DMS53 (cell line): ENCODE results near the gene YTHDC1.
A peak's percentile ranks its signal among the peaks of the same experiment; 100 is the strongest.
"Not testable (repeated sequence)": the region's sequence is repeated elsewhere in the genome, so short reads cannot be mapped to it uniquely, and the experiment has no call there.

Experiments used
- DNase-seq: peaks from one replicate; lab custom pipeline; 2025; lab: John Stamatoyannopoulos, UW

The YTHDC1 gene

DNA sequence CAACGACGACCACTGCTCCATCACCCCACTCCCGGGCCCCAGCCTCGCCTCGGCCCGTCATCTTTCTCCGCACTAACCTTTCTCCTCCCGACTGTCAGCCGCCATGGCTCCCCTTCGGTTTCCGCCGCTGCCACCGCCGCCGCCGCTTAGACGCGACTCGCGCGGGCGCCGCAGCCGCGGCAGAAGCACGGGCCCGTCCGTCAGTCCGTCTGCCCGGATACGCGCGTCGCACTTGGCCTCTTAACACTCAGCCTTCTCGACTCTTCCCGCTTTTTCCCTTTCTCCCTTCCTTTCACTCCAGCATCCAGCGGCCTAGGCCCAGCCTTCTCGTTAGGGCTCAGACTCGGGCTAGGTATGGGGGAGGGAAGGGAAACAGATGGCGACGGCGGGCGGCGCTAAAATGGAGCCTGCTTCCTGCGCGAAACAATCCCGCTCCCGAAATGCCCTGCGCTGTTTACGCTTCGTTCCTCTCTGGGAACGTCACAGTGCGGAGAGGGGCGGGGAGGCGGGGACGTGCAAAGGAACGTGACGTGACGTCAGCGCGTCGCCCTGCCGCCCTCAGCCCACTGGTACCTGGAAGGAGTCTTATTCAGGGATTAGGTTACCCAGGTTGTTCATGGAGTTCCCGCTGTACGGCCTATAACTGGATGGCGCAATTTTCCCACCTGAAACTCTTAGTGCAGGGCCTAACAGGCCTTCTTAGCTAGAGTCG lies at the start of gene YTHDC1:
YTHDC1 (minus strand) TSS at position 442 of the 712 bp plus-strand sequence; CDS start at position 105, 337 bp downstream.
- DNase-seq = peak; percentile 98

GRCh38 chr4:68399306-68399705 lies 49.4 kb upstream of the YTHDC1 start:
- no peak for DNase-seq

- no peak for DNase-seq
These were observed 46.9 kb upstream of the YTHDC1 start for GRCh38 chr4:68396756-68397155.

DNA sequence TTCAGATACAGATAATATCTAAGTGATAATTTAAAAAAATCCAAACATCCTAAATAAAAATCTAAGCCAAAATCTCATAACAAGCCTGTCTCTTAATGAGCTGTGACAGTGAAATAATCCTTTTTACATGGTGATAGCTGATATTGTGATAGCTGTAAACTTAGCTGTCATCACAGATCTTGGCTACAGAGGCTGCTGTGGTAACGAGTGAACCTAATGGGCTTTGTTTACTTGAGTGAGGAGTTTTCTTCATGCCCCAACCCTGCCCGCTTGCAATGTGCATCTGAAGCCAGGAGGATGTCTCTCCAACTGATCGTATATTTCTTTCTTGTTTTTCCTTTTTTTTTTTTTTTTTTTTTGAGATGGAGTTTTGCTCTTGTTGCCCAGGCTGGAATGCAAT lies 41.5 kb upstream of the YTHDC1 start:
- DNase-seq = no peak

DNA sequence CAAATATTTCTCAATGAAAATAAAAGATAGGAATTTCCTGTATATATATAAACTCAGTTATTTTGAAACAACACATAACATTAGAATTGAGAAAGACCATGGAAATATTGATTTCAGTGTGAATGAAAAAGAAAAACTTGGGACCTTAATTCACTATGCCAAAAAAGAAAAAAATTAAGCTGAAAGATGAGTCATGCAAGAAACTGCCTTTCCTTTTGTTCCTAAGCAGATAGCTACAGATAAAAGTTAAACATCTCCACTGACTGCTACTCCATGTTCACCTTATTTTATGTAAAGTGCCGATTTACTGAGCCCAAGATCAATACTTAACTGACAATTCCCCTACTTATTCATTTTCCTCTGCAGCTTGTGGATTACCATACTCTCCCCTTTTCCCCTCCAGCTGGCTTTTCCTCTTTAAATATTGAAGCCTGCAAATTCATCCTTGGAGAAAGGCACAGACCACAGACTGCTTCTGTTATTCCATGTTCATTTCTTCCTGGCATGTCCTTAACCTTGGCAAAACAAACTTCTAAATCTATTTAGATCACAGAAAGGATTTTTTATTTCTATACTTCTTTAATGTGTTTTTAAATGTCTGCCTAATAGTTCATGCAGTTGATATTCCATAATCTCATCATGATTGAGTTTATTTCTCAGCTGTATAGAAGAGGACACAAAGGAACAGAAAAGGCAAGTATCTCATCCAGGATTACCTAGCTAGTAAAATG lies 40.5 kb upstream of the YTHDC1 start:
- no peak for DNase-seq

DNA sequence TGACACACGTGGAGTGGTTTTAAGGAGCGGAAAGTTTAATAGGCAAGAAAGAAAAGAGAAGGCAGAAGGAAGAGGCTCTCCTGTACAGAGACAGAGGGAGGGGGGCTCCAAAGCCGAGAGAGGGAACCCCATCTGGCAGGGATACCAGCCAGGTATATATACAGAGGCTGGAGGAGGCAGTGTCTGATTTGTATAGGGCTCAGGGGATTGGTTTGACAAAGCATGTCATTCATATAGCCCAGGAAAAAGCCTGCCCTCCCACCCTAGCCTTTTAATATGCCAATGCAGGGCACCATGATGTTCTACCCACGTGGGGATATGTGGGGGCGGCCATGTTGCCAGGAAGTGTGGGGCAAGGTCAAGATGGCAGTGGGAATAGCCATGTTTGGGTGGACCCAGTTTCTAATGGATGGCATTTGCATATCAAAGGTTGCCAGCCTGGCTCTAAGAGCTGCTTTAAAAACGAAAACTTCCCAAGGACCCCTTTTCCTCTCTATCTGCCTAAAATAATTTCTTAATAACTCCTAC lies 39.6 kb upstream of the YTHDC1 start:
- DNase-seq = not testable (repeated sequence)

DNA sequence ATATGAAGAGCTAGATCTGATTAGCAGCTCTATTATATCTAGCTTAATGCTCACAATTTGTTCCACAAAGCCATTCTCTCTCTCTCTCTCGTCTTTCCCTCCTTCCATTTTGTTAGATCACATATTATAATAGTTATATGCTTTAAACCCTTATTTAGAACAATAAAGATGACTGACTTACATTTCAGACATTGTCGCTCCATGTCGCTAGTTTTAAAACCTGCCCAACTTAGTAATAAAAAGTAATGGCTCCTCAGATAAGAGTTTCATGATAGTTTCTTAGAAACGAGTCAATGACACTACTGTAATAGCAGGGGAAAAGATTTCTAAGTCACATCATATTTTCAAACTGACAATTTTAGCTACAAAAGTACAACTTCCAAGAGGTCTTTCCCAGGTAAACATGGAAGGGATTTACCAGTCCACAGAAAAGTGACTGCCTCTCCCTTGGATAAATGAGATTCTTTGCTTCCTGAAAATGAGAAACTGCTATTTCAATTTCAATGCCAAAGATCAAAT lies 38.5 kb upstream of the YTHDC1 start:
- no peak for DNase-seq

GRCh38 chr4:68385267-68385666 lies 35.4 kb upstream of the YTHDC1 start:
- DNase-seq = no peak

DNA sequence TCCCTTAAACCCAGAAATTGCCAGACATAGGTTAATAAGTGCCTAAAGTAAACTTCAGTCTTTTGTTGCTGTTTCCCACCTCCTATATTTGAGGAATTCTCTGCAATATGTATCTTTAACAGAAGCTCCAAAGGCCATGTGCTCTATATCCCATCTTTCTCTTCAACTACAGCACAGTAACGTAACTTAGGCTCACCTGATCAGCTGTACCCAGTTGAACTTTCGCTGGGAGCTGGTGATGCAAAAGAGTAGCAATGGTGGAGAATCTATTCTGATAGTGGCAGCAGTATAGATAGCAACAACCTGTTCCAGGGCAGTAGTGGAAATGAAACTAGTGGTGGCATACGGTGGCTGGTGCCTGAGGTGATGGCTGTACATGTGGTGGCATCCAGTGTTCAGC lies 33.2 kb upstream of the YTHDC1 start:
- no peak for DNase-seq

DNA sequence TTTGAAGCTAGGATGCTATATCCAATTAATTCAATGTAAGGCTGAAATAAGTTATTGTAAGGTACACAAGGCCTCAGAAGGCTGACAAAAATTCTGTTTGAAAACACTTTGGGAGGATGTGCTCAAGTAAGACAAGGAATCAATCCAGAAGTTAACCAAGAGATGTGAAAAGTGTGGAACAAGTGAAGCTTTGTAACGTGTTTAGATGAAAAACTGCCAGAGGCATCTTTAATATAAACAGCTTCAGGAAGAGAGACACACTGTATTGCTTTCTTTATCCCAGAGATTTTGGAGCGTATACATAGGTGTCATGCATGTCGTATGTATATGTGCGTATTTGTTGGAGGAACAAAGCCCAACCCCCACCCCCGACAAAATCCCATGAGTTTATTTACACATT lies 28.3 kb upstream of the YTHDC1 start:
- no peak for DNase-seq

- DNase-seq = peak; percentile 61
These were observed 26.0 kb upstream of the YTHDC1 start for GRCh38 chr4:68375667-68376559.

- DNase-seq = no peak
These were observed 23.6 kb upstream of the YTHDC1 start for GRCh38 chr4:68373513-68373912.

DNA sequence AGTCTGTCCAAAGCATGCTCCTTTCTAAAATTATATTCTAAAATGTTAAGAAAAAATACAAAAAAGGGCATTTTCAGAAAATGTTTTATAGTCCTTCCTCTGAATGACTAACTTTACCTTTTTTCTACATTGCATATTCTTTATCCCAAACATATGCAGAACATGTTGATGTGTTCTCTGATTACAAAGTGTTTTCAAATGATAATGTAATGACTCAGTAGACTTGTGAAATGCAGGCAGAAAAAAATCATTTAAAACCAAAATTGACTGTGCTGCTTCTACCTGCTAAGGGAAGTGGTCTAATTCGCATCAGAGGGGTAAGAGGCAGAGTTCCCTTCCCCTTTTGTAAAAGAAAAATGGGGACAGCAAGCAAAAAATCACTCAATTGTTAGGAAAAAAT lies 22.7 kb upstream of the YTHDC1 start:
- DNase-seq = no peak

GRCh38 chr4:68369142-68369805 lies 19.4 kb upstream of the YTHDC1 start:
- DNase-seq = no peak

DNA sequence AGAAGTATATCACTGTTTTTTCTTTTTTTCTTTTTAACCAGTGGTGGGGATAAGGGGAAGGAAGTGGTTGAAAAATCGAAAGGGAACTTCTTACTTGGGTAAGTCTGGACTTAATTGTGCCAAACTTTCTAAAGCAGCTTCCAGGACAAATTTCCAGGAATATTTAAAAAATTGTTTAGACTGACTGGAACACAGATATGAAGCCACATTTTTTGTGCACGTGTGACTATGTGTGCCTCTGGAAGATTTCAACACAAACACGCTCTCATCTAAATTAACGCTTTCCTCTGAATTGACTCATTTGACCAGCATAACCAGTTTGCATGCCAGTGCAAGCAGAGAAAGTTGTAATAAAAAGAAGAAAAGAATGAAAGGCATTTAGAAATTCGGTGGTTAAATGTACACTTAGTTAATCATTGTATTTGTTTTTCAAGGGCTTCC lies 18.8 kb upstream of the YTHDC1 start:
- no peak for DNase-seq

- DNase-seq = no peak
These were observed 17.9 kb upstream of the YTHDC1 start for GRCh38 chr4:68367835-68368234.

GRCh38 chr4:68366600-68366999 lies 16.7 kb upstream of the YTHDC1 start:
- DNase-seq = no peak

DNA sequence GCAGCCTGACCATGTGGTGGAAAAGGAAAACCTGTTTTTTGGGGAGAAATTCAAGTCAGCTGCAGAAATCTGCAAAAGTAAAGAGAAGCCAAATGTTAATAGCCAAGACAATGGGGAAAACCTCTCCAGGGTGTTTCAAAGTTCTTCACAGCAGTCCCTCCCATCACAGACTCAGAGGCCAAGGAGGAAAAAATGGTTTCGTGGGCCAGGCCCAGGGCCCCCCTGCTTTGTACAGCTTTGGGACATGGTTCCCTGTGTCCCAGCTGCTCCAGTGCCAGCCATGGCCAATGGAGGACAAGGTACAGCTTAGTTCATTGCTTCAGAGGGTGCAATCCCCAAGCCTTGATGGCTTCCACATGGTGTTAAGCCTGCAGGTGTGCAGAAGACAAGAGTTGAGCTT lies 15.2 kb upstream of the YTHDC1 start:
- no peak for DNase-seq

- no peak for DNase-seq
These were observed 11.3 kb upstream of the YTHDC1 start for GRCh38 chr4:68361146-68361589.

GRCh38 chr4:68360231-68360968 lies 10.5 kb upstream of the YTHDC1 start:
- DNase-seq = no peak

- no peak for DNase-seq
These were observed 9.6 kb upstream of the YTHDC1 start for GRCh38 chr4:68359508-68359907.
